Hepatocyte (in vitro differentiated cells): ENCODE results near the gene VAV3.

Experiments used
- EZH2phosphoT487 ChIP-seq: fragments of 200-600 bp; sonication (generic); IDR thresholded peaks from one replicate; pipeline ENCODE4 v1.6.1; 2018; ENCODE audit warnings: antibody characterized with exemption, mild to moderate bottlenecking, low read depth, moderate library complexity; ENCODE audit not compliant: unreplicated experiment, severe bottlenecking
- TF ChIP-seq, protein P1 (sequence below): fragments of 200-600 bp; sonication (generic); IDR thresholded peaks from 2 replicates; pipeline ENCODE4 v1.5.1; 2016; ENCODE audit warnings: antibody characterized with exemption, mild to moderate bottlenecking; ENCODE audit not compliant: poor library complexity

GRCh38 chr1:107976836-107977235 lies 11.9 kb upstream of the VAV3 start:
- TF ChIP-seq, protein P1, sequence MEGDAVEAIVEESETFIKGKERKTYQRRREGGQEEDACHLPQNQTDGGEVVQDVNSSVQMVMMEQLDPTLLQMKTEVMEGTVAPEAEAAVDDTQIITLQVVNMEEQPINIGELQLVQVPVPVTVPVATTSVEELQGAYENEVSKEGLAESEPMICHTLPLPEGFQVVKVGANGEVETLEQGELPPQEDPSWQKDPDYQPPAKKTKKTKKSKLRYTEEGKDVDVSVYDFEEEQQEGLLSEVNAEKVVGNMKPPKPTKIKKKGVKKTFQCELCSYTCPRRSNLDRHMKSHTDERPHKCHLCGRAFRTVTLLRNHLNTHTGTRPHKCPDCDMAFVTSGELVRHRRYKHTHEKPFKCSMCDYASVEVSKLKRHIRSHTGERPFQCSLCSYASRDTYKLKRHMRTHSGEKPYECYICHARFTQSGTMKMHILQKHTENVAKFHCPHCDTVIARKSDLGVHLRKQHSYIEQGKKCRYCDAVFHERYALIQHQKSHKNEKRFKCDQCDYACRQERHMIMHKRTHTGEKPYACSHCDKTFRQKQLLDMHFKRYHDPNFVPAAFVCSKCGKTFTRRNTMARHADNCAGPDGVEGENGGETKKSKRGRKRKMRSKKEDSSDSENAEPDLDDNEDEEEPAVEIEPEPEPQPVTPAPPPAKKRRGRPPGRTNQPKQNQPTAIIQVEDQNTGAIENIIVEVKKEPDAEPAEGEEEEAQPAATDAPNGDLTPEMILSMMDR: no peak
- no peak for TF ChIP-seq EZH2phosphoT487
